ENCODE results near the gene SLC22A12. TPM values are rescaled to one million over a fixed set of nuclear protein-coding genes. Genes with fewer than 3 reads are reported as not detected.

Gene SLC22A12
- polyA plus RNA-seq, 1 donor from 2014 or later, result not detected

DNA sequence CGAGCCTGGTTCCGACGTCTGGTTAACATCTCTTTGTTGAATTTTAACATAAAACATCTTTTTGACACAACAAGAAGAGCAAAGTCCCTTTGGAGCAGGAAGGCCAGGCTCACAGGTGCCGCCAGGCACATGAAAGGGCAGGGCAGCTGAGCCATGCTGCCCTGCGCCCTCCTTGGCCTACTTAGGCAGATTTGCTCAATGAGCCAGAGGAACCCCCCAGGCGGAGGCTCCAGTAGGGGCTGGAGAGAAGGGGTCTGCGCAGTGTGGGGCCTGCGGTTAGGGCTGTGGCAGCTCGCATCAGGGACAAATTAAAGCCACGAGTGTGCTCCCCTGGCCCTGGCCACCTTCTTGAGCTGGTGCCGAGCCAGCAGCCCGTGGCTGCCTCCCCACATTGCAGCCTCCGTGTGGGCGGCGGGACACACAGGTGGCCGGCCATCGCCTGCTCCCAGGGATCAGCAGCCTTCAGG lies 9.9 kb upstream of the SLC22A12 start:
- Histone ChIP-seq H4K20me1 (ENCODE audit: insufficient read depth) (no peaks in the 10 kb centered on the region), H3K9me2 (ENCODE audit: insufficient read depth, low read length) (no peaks in the 10 kb centered on the region), H3K9ac (ENCODE audit: low read length) (no peak overlapping the region), H3K27me3 (ENCODE audit: insufficient read depth, low read depth, low read length) (no peaks in the 10 kb centered on the region), H3K27ac (ENCODE audit: low read length) (no peak overlapping the region), H2AFZ (ENCODE audit: low read depth, low read length) (no peak overlapping the region), H3F3A (ENCODE audit: insufficient read depth, low read length, poor library complexity, severe bottlenecking) (no peaks in the 10 kb centered on the region), H3K79me2 (replicated peaks; ENCODE audit: insufficient read depth, low read length) (no peaks in the 10 kb centered on the region), H3K36me3 (ENCODE audit: insufficient read depth, low read length) (no peaks in the 10 kb centered on the region), H3K4me2 (ENCODE audit: low read length) (no peak overlapping the region), H3K4me3 (ENCODE audit: low read length) (no peak overlapping the region), H3K9me3 (ENCODE audit: low read length) (no peaks in the 10 kb centered on the region)
- TF ChIP-seq MXI1 (conservative IDR thresholded peaks at IDR 0.05; ENCODE audit: poor library complexity, severe bottlenecking) (no peak), CTCF (IDR thresholded peaks at IDR 0.05; ENCODE audit: poor library complexity, severe bottlenecking) (no peak), RAD21 (conservative IDR thresholded peaks at IDR 0.05) (no peak), SMC3 (conservative IDR thresholded peaks at IDR 0.05; ENCODE audit: poor library complexity) (no peak), POLR2AphosphoS5 (IDR thresholded peaks at IDR 0.05) (no peak), TAF1 (IDR thresholded peaks at IDR 0.05; ENCODE audit: low read depth) (no peak), EP300 (conservative IDR thresholded peaks at IDR 0.05; ENCODE audit: poor library complexity, severe bottlenecking) (no peak)
- TF ChIP-seq, protein P1, sequence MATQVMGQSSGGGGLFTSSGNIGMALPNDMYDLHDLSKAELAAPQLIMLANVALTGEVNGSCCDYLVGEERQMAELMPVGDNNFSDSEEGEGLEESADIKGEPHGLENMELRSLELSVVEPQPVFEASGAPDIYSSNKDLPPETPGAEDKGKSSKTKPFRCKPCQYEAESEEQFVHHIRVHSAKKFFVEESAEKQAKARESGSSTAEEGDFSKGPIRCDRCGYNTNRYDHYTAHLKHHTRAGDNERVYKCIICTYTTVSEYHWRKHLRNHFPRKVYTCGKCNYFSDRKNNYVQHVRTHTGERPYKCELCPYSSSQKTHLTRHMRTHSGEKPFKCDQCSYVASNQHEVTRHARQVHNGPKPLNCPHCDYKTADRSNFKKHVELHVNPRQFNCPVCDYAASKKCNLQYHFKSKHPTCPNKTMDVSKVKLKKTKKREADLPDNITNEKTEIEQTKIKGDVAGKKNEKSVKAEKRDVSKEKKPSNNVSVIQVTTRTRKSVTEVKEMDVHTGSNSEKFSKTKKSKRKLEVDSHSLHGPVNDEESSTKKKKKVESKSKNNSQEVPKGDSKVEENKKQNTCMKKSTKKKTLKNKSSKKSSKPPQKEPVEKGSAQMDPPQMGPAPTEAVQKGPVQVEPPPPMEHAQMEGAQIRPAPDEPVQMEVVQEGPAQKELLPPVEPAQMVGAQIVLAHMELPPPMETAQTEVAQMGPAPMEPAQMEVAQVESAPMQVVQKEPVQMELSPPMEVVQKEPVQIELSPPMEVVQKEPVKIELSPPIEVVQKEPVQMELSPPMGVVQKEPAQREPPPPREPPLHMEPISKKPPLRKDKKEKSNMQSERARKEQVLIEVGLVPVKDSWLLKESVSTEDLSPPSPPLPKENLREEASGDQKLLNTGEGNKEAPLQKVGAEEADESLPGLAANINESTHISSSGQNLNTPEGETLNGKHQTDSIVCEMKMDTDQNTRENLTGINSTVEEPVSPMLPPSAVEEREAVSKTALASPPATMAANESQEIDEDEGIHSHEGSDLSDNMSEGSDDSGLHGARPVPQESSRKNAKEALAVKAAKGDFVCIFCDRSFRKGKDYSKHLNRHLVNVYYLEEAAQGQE (IDR thresholded peaks at IDR 0.05; ENCODE audit: borderline replicate concordance), result no peak

DNA sequence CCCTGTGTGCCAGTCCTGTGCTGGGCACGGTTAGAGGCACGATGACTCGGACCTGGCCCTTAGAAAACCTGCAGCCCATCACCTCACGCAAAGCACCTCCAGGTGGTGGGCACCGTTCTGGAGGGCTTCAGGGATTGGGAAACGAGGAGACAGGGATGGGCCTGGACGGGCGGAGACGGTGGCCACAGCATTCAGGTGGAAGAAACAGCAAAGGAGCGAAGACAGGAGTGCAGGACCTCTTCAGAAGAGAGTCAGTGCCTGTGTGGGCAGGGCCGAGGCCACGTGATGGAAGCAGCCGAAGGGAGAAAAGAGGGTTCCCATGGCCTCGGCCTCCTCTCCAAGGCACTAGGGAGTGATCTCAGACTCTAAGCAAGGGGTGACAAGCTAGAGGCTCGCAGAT lies 8.1 kb upstream of the SLC22A12 start:
- H3K9ac ChIP-seq (ENCODE audit: low read length), result no peak overlapping the region

More for the DNA sequence above, 8.1 kb upstream of the SLC22A12 start:
- Histone ChIP-seq H2AFZ (ENCODE audit: low read depth, low read length) (no peak overlapping the region), H3K4me3 (ENCODE audit: low read length) (no peak overlapping the region), H3K36me3 (ENCODE audit: insufficient read depth, low read length) (no peaks in the 10 kb centered on the region), H3K27me3 (ENCODE audit: insufficient read depth, low read depth, low read length) (no peaks in the 10 kb centered on the region), H3K4me2 (ENCODE audit: low read length) (no peak overlapping the region), H3K79me2 (replicated peaks; ENCODE audit: insufficient read depth, low read length) (no peaks in the 10 kb centered on the region), H4K20me1 (ENCODE audit: insufficient read depth) (no peaks in the 10 kb centered on the region), H3F3A (ENCODE audit: insufficient read depth, low read length, poor library complexity, severe bottlenecking) (no peaks in the 10 kb centered on the region), H3K9me3 (ENCODE audit: low read length) (no peaks in the 10 kb centered on the region), H3K9me2 (ENCODE audit: insufficient read depth, low read length) (no peaks in the 10 kb centered on the region), H3K27ac (ENCODE audit: low read length) (no peak overlapping the region)
- TF ChIP-seq MXI1 (conservative IDR thresholded peaks at IDR 0.05; ENCODE audit: poor library complexity, severe bottlenecking) (no peak), EP300 (conservative IDR thresholded peaks at IDR 0.05; ENCODE audit: poor library complexity, severe bottlenecking) (no peak), RAD21 (conservative IDR thresholded peaks at IDR 0.05) (no peak), POLR2AphosphoS5 (IDR thresholded peaks at IDR 0.05) (no peak), TAF1 (IDR thresholded peaks at IDR 0.05; ENCODE audit: low read depth) (no peak), CTCF (IDR thresholded peaks at IDR 0.05; ENCODE audit: poor library complexity, severe bottlenecking) (no peak), EZH2 (IDR thresholded peaks at IDR 0.05; ENCODE audit: borderline replicate concordance, insufficient read depth, low read length, poor library complexity, severe bottlenecking) (no peak), SMC3 (conservative IDR thresholded peaks at IDR 0.05; ENCODE audit: poor library complexity) (no peak)
- TF ChIP-seq, protein P1 (IDR thresholded peaks at IDR 0.05; ENCODE audit: borderline replicate concordance), result no peak
